ENCODE results near the gene LAMA3.

DNA sequence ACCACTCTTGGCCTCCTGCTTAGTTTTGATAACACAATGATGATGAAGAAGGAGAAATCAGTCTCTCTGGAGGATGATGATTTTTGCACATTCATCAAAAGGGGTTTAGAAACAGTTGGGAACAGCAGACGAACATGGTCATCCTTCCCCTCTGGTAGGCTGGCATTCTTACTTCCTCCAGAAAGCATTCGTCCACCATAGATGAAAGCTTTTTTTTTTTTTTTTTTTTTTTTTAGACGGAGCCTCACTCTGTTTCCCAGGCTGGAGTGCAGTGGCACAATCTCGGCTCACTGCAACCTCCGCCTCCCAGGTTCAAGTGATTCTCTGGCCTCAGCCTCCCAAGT lies 281.8 kb downstream of the LAMA3 start:
- no peak for TF ChIP-seq EZH2phosphoT487 (IDR thresholded peaks at IDR 0.05; ENCODE audit: borderline replicate concordance)
- TF ChIP-seq, protein P1, sequence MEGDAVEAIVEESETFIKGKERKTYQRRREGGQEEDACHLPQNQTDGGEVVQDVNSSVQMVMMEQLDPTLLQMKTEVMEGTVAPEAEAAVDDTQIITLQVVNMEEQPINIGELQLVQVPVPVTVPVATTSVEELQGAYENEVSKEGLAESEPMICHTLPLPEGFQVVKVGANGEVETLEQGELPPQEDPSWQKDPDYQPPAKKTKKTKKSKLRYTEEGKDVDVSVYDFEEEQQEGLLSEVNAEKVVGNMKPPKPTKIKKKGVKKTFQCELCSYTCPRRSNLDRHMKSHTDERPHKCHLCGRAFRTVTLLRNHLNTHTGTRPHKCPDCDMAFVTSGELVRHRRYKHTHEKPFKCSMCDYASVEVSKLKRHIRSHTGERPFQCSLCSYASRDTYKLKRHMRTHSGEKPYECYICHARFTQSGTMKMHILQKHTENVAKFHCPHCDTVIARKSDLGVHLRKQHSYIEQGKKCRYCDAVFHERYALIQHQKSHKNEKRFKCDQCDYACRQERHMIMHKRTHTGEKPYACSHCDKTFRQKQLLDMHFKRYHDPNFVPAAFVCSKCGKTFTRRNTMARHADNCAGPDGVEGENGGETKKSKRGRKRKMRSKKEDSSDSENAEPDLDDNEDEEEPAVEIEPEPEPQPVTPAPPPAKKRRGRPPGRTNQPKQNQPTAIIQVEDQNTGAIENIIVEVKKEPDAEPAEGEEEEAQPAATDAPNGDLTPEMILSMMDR (conservative IDR thresholded peaks at IDR 0.05; ENCODE audit: low read length) = no peak

All from Loucy (cell line).